Measurements from ENCODE around the gene ALG9.
"Not testable (repeated sequence)": the region's sequence is repeated elsewhere in the genome, so short reads cannot be mapped to it uniquely, and the experiment has no call there.

ALG9 gene

GRCh38 chr11:111885053-111885452 is 13.7 kb upstream of the ALG9 start:
- DNase-seq (ENCODE audit: low spot score): not testable (repeated sequence)

GRCh38 chr11:111882202-111882601 is 10.8 kb upstream of the ALG9 start:
- no peak for DNase-seq (ENCODE audit: low spot score)

GRCh38 chr11:111879637-111879960 is 8.2 kb upstream of the ALG9 start:
- no peak for DNase-seq (ENCODE audit: low spot score)

GRCh38 chr11:111878849-111879636 is 7.7 kb upstream of the ALG9 start, which contains the start of the genes CFAP68 and FDXACB1:
TSS of gene CFAP68 (plus strand) at chr11:111879541. CDS start at chr11:111879561, 20 bp downstream.
TSS of gene FDXACB1 (minus strand) at chr11:111879165. CDS start at chr11:111879132, 33 bp downstream.
- DNase-seq (ENCODE audit: low spot score): peak; percentile 96

GRCh38 chr11:111878385-111878848 is 7.0 kb upstream of the ALG9 start:
- DNase-seq (ENCODE audit: low spot score): no peak

GRCh38 chr11:111871693-111872161 is 346 bp upstream of the ALG9 start:
- no peak for DNase-seq (ENCODE audit: low spot score)

GRCh38 chr11:111870522-111870885 is 877 bp downstream of the ALG9 start:
- no peak for DNase-seq (ENCODE audit: low spot score)

GRCh38 chr11:111870113-111870512 is 1.3 kb downstream of the ALG9 start:
- no peak for DNase-seq (ENCODE audit: low spot score)

- no peak for DNase-seq (ENCODE audit: low spot score)
Observed at GRCh38 chr11:111860257-111860656, 11.1 kb downstream of the ALG9 start.

- DNase-seq (ENCODE audit: low spot score): no peak
Observed at GRCh38 chr11:111855506-111855905, 15.9 kb downstream of the ALG9 start.

- no peak for DNase-seq (ENCODE audit: low spot score)
Observed at GRCh38 chr11:111852103-111852502, 19.3 kb downstream of the ALG9 start.

GRCh38 chr11:111851636-111852035 is 19.7 kb downstream of the ALG9 start:
- DNase-seq (ENCODE audit: low spot score): no peak

GRCh38 chr11:111851067-111851466 is 20.3 kb downstream of the ALG9 start:
- no peak for DNase-seq (ENCODE audit: low spot score)

GRCh38 chr11:111849631-111850030 is 21.8 kb downstream of the ALG9 start:
- DNase-seq (ENCODE audit: low spot score): no peak

GRCh38 chr11:111846636-111847035 is 24.7 kb downstream of the ALG9 start:
- DNase-seq (ENCODE audit: low spot score): no peak

GRCh38 chr11:111846063-111846462 is 25.3 kb downstream of the ALG9 start:
- no peak for DNase-seq (ENCODE audit: low spot score)

GRCh38 chr11:111845276-111846028 is 25.9 kb downstream of the ALG9 start:
- DNase-seq (ENCODE audit: low spot score): no peak

GRCh38 chr11:111843661-111844060 is 27.7 kb downstream of the ALG9 start:
- no peak for DNase-seq (ENCODE audit: low spot score)

- DNase-seq (ENCODE audit: low spot score): peak; percentile 67
Observed at GRCh38 chr11:111841370-111842053, 29.9 kb downstream of the ALG9 start.

GRCh38 chr11:111840143-111840542 is 31.2 kb downstream of the ALG9 start:
- no peak for DNase-seq (ENCODE audit: low spot score)

GRCh38 chr11:111838054-111838453 is 33.3 kb downstream of the ALG9 start:
- DNase-seq (ENCODE audit: low spot score): no peak

- no peak for DNase-seq (ENCODE audit: low spot score)
Observed at GRCh38 chr11:111837366-111837891, 34.0 kb downstream of the ALG9 start.

All from SK-N-DZ (cell line).